NT2/D1 (cell line): ENCODE data around the gene TMEM52.

Experiments
- SUZ12 ChIP-seq: IDR thresholded peaks from 2 replicates; pipeline ENCODE4 v1.6.1; 2011; ENCODE audit not compliant: insufficient read length, insufficient read depth; ENCODE audit errors: extremely low read depth
- YY1 ChIP-seq: IDR thresholded peaks from 2 replicates; pipeline ENCODE4 v1.6.1; 2011; ENCODE audit not compliant: insufficient read length, insufficient read depth
- ZNF274 ChIP-seq: IDR thresholded peaks from 2 replicates; pipeline ENCODE4 v1.6.1; 2011; ENCODE audit warnings: mild to moderate bottlenecking, low read depth, low read length

DNA sequence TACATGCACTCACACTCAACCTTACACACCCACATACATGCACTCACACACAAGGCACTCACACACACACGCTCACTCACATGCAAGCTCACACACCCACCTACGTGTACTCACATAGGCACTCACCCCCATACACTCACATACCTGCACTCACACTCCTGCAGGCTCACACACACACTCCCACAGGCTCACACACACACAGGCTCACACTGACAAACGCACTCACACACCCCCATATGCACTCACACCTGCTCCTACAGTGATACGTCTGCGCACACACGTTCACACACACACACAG lies 19.1 kb upstream of the TMEM52 start:
- TF ChIP-seq ZNF274 (no peak), YY1 (no peak), SUZ12 (no peak)
